OCI-LY3 (cell line): ENCODE measurements around the gene TEX264.

Experiments used
- H2AFZ ChIP-seq: fragments of 200-600, 300-600 bp; shearing (Covaris generic); 2 replicates; pipeline ENCODE4 v1.6.0; 2014; ENCODE audit warnings: antibody characterized with exemption, low read depth, low read length
- H3K27ac ChIP-seq: fragments of 200-600, 300-600 bp; sonication (generic); 2 replicates; pipeline ENCODE4 v1.5.1; 2014; ENCODE audit warnings: mild to moderate bottlenecking, low read length, moderate library complexity, mixed read lengths
- H3K27me3 ChIP-seq: fragments of 200-600, 300-600 bp; sonication (generic); 2 replicates; pipeline ENCODE4 v1.6.1; 2014; ENCODE audit warnings: low read depth, low read length, mixed read lengths
- H3K36me3 ChIP-seq: fragments of 200-600, 300-600 bp; sonication (generic); replicated peaks from 2 replicates; pipeline ENCODE3; 2014; ENCODE audit warnings: low read depth, low read length, mixed read lengths
- H3K4me1 ChIP-seq: fragments of 300-600, 200-600 bp; sonication (generic); 2 replicates; pipeline ENCODE4 v1.6.1; 2014; ENCODE audit warnings: low read length, mixed read lengths
- H3K4me2 ChIP-seq: fragments of 200-600, 300-600 bp; sonication (generic); 2 replicates; pipeline ENCODE4 v1.6.1; 2014; ENCODE audit warnings: low read length, mixed read lengths
- H3K4me3 ChIP-seq: fragments of 300-600, 200-600 bp; sonication (generic); 2 replicates; pipeline ENCODE4 v1.5.1; 2014; ENCODE audit warnings: antibody characterized with exemption, mild to moderate bottlenecking, low read length, moderate library complexity
- H3K79me2 ChIP-seq: fragments of 300-600, 200-600 bp; shearing (Covaris generic); 2 replicates; pipeline ENCODE4 v1.6.1; 2014; ENCODE audit warnings: mild to moderate bottlenecking, low read length, mixed read lengths
- H3K9ac ChIP-seq: fragments of 300-600, 200-600 bp; shearing (Covaris generic); 2 replicates; pipeline ENCODE4 v1.6.0; 2014; ENCODE audit warnings: mild to moderate bottlenecking, low read length, moderate library complexity
- H3K9me3 ChIP-seq: fragments of 200-600, 300-600 bp; shearing (Covaris generic); 2 replicates; pipeline ENCODE4 v1.6.1; 2014; ENCODE audit warnings: low read length, mixed read lengths; ENCODE audit not compliant: insufficient read depth
- H4K20me1 ChIP-seq: fragments of 200-600, 300-600 bp; sonication (generic); 2 replicates; pipeline ENCODE4 v1.6.1; 2016; ENCODE audit warnings: low read length, mixed read lengths; ENCODE audit not compliant: insufficient read depth
- CTCF ChIP-seq: fragments of 200-600, 300-600 bp; sonication (generic); IDR thresholded peaks from 2 replicates; pipeline ENCODE4 v1.5.1; 2014; ENCODE audit warnings: antibody characterized with exemption, low read length, low read depth
- EZH2phosphoT487 ChIP-seq: fragments of 200-600 bp; shearing (Covaris generic); IDR thresholded peaks from 2 replicates; pipeline ENCODE4 v1.6.1; 2018; ENCODE audit warnings: antibody characterized with exemption, mixed run types, low read depth

Gene TEX264

GRCh38 chr3:51709675-51710074 is 38.6 kb downstream of the TEX264 start:
- Histone ChIP-seq H3K4me3 (no peak overlapping the region), H2AFZ (no peak overlapping the region), H3K36me3 (peaks cover 4% of the 10 kb centered on the region), H3K27ac (no peak overlapping the region), H3K79me2 (no peaks in the 10 kb centered on the region), H3K27me3 (no peaks in the 10 kb centered on the region), H3K9ac (no peak overlapping the region), H3K4me2 (no peak overlapping the region), H4K20me1 (peaks cover 11% of the 10 kb centered on the region), H3K9me3 (no peaks in the 10 kb centered on the region), H3K4me1 (no peaks in the 10 kb centered on the region)
- no peak for TF ChIP-seq EZH2phosphoT487

- Histone ChIP-seq H3K4me3 (no peak overlapping the region), H3K9ac (no peak overlapping the region), H3K36me3 (no peaks in the 10 kb centered on the region), H3K4me2 (no peak overlapping the region), H3K9me3 (no peaks in the 10 kb centered on the region), H3K27ac (no peak overlapping the region), H4K20me1 (peaks cover 6% of the 10 kb centered on the region; the same call in 1 of the 2 replicates), H3K27me3 (no peaks in the 10 kb centered on the region), H2AFZ (no peak overlapping the region), H3K79me2 (no peaks in the 10 kb centered on the region), H3K4me1 (no peaks in the 10 kb centered on the region)
- TF ChIP-seq CTCF (peak; percentile 37), EZH2phosphoT487 (no peak)
Observed at GRCh38 chr3:51710631-51711351, 39.7 kb downstream of the TEX264 start.

GRCh38 chr3:51711352-51712037 is 40.4 kb downstream of the TEX264 start:
- H3K27me3 ChIP-seq: no peaks in the 10 kb centered on the region
- no peak overlapping the region for H3K4me3 ChIP-seq
- no peak overlapping the region for H3K27ac ChIP-seq
- TF ChIP-seq CTCF (no peak), EZH2phosphoT487 (no peak)
- H3K4me2 ChIP-seq: no peak overlapping the region
- peaks cover 6% of the 10 kb centered on the region; the same call in 1 of the 2 replicates for H4K20me1 ChIP-seq
- no peaks in the 10 kb centered on the region for H3K9me3 ChIP-seq
- H3K4me1 ChIP-seq: peaks cover 3% of the 10 kb centered on the region; the same call in 1 of the 2 replicates
- no peak overlapping the region for H3K9ac ChIP-seq
- H2AFZ ChIP-seq: no peak overlapping the region
- no peaks in the 10 kb centered on the region for H3K36me3 ChIP-seq
- no peaks in the 10 kb centered on the region for H3K79me2 ChIP-seq

GRCh38 chr3:51712038-51712420 is 41.0 kb downstream of the TEX264 start:
- Histone ChIP-seq H3K4me1 (peaks cover 9% of the 10 kb centered on the region), H3K27ac (no peak overlapping the region), H3K9ac (no peak overlapping the region), H4K20me1 (peaks cover 6% of the 10 kb centered on the region; the same call in 1 of the 2 replicates), H3K4me3 (no peak overlapping the region), H2AFZ (no peak overlapping the region), H3K9me3 (no peaks in the 10 kb centered on the region), H3K27me3 (no peaks in the 10 kb centered on the region), H3K36me3 (no peaks in the 10 kb centered on the region), H3K4me2 (no peak overlapping the region), H3K79me2 (no peaks in the 10 kb centered on the region)
- TF ChIP-seq EZH2phosphoT487 (no peak), CTCF (no peak)
